ENCODE data around the gene MYL12B.

The MYL12B gene

DNA sequence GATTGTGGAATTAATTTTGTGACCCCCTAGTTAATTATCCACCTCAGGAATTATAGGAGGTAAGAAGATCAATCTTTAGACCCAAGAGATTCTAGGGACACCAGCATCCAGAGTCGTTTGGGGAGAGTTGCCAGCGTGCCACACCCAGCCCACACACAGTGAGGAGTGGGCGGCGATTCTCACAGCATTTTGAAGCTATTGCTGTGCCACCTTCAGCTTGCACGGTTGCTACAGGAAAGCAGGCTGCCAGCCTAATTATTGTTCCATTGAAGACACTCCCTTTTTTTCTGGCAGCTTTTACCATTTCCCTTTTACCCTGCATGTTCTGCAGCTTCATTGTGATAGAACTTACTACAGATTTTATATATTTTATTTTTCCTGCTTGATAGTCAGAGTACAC is 27.5 kb upstream of the MYL12B start:
- peak in 16 of 56 donors; percentile 2 to 49 (median 10) for DNase-seq

DNA sequence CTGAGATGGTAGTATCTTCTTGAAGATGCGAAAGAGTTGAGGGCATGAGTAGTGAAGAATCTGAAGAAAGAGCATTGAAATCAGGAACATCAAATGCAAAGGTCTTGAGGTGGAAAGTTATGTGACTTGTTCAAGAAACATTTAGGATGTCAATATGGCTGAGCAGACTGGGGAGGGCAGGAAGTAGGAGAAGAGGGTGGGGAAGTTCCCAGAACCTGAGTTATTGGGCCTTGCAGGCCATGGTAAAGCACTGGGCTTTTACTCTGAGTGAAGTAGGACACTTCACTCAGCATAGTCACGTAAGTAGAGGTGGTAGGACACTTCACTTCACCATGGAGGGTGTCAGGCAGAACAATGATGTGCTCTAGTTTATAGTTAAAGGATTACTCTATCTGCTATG is 26.1 kb upstream of the MYL12B start:
- no peak for DNase-seq

DNA sequence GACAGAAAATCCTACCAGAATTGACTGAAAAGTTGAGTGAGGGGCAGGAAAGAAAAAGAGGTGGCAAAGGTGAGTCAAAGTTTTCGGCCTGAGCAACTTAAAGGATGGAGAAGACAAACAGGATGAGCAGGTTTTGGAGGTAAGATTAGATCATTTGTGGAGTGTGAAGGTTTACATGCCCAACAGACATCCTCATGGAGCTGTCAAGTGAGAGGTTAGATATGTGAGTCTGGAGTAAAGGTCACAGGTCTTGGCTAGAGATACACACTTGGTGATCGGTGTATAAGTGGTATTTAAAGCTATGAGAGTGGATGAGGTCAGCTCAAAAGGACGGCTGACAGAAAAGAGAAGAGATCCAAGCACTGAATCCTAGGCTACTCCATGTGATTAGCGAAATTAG is 25.5 kb upstream of the MYL12B start:
- DNase-seq, result no peak

DNA sequence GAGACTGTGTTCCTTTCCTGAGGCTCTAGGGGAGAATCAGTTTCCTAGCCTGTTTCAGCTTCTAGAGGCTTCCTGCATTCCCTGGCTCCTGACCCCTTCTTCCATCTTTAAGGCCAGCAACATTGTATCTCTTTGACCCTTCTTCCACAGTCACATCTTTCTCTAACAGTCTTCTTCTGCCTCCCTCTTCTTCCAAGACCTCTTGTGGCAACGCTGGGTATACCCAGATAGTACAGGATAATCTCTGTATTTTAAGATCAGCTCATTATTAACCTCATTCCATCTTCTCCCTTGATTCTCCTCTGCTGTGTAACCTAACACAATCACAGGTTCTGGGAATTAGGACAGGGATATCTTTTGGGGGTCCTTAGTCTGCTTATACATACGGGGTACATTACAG is 23.2 kb upstream of the MYL12B start:
- DNase-seq, result no peak

DNA sequence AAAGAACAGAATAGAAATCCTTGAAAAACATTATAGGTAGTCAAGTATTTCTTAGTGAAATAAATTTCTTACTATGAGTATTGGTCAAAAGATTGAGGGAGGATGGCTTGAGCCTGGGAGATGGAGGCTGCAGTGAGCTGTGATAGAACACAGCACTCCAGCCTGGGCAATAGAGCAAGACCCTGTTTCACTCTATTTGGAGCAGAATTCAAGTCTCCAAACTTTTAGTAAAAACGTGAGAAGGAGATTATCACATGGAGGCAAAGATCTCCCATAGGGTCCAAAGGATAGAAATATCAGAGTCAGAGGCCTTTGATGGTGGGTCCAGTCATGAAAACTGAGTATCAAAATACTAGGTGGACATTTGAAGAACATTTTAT is 16.8 kb upstream of the MYL12B start:
- no peak for DNase-seq

DNA sequence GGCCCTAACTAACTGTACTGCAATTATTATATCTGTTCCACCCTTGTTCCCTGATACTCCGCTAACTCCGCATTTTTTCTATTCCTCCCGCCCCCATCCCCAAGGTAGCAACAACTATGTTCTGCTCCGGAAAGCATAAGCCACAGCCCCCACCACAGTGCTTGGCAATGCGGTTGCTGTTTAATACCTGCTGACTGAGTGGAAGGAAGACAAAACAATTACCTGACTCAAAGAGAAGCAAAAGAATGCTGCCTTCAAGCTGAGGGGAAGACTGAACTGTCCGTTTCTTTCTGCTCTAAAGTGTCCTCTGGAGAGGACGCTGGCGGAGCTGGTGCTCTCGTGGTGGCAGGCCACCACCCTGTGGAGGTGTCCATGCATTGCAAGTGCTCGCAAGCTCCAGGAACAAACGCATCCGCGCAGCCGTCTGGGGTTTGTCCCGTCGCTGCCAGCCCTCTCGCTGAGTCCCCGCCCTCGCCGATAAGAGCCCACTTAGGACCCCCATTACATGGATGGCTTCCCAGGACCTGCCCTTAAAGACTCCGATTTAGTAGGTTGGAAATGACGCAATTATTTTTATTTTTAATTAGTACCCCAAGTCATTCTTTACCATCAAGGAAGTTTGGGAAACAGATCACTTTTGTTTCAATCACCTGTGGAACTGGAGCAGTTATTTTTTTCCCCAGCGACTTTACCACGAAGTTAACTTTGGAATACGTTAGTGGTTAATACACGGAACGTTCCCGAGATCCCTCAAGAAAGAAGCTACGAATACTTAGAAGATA is 15.9 kb upstream of the MYL12B start:
- DNase-seq, result peak; percentile 10 to 88 (median 66)

DNA sequence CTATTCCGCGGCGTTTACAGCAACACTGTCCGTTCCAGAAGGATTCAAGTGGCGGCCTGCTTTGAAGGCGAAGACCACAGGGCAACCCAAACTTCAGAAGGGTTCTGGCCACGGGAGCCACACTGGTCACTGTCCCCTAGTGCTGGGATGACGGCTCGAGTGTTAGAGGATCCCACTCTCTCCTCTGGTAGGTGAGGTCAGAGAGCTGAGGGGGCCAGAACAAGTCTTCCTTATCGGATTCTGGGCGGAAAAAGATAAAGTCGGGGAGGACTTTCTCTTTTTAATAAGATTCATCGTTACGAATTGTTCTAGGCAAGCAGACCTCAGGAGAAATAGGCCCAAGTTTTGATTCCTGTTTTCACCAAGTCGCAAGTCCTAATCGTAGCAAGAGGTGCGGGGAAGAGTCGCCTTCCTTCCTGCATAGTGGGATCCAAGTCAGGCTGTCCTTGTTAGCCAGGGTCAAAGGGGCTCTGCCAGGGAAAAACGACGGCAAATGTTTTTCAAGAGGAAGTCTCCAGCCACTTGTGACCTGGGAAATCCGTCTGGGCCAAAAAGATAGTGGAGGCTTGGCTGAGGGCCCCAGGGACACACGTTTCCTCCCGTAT is 15.2 kb upstream of the MYL12B start:
- DNase-seq, result peak in 26 of 56 donors; percentile 2 to 67 (median 26)

DNA sequence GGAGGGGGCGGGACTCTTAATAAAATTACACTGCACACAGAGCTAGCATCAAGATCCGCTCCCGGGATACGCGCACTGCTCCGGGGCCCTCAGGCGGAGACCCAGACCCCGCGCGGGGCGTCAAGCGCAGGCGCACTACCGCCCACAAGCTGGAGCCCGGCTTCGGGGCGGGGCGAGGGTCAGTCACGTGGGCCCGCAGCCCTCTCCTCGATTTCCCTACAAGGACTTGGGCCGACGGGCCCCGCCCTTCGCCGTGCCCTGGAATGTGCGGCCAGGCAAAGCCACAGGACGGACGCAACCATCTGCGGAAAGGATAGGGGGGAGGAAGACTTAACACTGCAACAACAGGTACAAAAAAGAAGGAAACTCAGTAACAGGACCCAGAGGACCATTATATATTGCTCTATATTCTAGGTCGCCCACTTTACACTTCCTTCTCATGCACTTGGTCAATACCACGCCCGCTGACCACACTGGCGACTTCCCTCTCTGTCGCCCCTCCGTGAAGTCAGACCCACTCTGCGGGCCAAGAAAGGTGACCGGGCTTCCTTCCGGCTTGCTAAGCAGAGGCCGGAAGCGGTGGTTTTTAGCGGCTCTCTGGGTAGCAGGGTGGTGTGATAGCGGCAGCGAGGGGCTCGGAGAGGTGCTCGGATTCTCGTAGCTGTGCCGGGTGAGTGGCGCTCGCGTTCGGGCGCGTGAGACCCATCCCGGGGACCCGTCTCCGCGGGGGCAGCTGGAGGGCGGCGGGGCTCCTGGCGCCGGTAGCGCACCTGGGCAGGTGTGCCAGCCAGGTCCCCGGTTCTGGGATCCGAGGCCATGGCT is 14.5 kb upstream of the MYL12B start, which contains the start of gene MYL12A:
Gene MYL12A, plus strand, starts transcription at position 562 of the 822 bp plus-strand sequence. CDS start 5,447 bp downstream, outside the sequence.
- peak; percentile 39 to 94 (median 85) for DNase-seq

DNA sequence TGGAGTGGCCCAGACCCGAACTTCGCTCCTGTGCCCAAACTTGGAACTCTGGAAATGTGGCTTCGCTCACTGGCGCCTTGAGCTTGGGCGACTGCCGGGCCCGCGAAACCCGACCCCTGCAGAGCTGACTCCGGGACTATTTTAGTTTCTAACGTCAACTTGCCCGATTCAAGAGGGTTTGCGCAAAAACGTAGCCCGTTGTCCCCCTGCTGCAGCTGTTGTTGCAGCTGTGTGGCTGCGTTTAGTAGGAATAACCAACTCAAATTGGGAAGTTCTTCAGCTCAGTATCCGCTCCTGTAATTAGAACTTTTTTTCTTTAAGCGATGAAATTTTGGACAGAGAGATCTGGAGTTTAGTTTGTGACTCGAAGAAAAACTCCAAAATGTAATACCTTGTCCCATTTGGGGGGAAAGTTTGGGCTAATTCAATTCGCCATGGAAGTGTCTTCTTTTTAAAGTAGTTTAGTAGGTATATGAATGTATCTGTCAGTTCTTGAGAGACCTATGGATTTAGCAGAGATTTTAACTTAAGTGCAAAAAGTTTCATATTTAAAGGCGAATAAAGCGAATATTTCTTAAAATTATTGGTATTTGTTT is 13.8 kb upstream of the MYL12B start:
- peak in 6 of 56 donors; percentile 15 to 40 (median 31) for DNase-seq

DNA sequence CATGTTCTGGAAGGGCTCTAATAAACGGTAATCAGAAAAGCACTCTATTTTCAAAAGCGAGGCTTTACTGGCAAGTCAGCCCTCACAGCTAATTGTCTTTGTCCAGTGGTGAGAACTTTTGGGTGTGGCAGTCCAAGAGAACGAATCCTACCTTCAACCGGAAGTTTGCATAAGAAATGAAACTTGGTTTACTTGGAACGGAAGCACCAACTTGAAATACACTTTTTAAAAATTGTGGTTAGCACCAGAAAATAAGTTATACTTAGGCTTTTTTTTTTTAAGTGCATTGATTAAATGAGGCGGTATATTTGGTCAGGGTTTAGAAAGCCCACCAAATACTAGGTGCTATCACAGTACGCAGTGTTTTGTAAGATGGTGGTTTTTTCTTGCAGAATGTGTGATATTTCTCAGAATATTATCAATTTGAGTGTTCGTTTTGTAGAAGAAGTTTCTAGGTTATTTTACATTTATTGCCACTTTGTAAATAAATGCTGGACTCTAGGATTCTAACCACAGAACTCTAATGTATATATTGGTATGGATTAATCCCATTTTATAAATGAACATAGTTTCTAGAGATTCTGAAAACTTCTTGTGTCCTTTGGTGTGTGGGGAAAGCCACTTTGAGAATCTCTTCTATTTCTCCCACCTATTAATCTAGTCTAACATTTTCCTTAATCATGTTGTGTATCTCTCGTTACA is 13.1 kb upstream of the MYL12B start:
- no peak for DNase-seq

DNA sequence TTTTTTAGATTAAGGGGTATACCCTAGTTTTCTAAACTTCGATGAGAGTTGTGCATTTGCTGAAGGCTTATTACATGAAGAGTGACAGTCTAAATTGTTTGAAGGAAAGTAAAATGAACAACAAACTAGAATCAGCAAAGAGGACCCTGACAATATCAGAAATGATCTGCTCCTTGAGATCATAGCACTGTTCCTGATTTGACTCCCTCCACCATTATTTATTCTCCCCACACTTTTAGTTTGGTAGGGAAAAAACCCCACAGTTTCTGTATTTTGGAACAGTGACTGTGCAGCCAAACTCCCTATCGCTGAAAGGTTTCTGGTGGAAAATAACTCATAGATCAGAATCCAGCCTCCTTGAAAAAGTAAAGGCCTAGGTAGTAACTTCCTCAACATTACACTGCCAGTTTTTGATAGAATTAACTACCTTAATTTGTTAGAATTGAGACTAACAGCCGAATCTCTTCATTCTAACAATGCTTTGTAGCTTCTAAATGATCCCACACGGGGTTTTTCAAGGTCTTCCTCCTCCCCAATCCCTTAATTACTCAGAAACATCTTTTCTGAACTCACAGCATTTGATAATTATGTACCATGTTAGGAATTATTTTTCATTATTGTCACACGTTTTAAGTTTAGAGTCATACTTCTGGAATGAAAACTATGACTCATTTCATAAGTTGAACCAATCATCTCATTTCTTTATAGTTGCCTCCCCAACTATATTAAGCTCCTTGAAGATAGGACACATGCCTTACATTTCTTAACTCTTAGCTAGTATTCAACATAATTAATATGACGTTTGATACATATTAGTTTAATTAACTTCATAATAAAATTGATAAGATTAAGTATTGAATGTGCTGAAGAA is 11.5 kb upstream of the MYL12B start:
- no peak for DNase-seq

DNA sequence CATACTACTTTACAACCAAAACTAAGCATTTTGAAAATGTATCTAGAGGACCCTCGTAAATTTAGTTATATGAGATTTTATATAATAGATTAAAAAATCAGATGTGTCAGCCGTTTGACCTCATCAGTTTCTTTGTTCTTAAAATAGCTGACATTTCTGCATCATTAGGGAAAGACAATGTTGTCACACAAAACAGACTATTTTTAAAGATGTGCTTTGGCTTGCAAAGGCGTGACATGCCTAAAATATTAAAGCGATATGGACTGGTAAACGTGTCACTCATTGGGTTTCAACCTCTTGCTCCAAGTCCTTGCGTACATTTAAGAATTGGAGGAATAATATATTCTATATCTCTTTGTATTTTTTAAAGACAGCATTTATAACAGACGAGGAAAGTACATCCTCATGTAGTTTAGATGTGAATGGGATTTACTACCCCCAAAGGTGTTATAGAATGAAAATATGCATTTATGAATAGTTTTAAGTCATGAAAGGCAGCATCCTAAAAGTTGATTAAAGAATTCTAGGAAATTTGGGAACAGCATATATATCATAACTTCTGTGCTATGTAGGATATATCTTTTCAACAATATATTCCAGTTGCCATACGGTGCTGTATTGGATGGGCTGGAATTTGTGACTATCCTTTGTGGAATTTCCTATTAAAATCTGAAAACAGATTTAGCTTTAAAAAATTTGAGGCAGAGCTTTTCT is 10.5 kb upstream of the MYL12B start:
- DNase-seq, result no peak

DNA sequence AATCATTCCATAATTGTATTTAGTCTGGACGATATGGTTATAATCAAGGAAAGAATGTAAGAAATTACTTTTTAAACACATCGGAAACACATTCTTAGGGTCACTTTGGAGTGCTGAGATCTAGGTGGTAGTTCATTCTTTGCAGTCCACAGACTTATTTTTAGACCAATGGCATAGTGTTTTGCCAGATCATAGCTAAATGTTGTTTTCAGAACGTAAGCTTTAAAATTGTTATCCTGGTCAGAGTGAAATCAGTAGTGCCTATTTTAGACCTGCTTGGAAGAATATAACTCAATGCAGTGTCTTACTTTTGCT is 10.0 kb upstream of the MYL12B start:
- DNase-seq, result no peak

DNA sequence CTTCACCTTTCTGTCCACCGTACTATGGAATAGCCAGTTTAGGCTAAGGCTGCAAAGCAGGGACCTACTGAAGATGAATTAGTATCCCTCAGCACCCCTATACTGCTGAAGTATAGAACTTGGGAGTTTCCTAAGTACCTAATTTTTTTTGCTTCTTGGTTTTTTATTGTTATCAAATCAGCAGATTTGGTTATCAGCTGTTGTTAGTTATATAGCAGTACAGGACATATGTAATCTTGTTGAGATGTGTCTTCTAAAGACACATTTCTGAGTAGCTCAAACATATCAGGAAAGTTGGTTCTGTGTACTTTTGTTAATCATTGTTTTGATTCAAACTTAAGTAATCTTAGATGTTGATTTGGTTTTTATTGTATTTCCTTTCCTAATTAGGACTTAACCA is 9.1 kb upstream of the MYL12B start:
- DNase-seq, result no peak

DNA sequence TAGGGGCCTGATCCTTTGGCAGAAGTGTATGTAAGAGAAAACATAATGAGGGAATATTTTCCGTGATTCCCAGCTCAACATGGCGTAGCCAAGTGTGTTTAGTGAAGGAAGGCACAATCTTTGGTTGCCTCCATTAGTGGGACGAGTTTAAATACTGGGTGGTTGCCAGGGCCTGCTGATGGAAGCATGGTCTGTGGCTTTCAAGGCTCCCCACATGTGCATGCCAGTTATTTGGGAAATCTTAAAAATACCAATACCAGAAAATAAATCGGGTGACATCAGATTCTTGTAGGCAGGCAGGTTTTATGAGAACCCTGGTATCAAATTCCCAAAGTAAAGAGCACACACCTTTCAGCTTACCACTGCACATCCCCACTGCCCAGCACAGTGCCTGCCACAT is 7.2 kb upstream of the MYL12B start:
- DNase-seq, result no peak

DNA sequence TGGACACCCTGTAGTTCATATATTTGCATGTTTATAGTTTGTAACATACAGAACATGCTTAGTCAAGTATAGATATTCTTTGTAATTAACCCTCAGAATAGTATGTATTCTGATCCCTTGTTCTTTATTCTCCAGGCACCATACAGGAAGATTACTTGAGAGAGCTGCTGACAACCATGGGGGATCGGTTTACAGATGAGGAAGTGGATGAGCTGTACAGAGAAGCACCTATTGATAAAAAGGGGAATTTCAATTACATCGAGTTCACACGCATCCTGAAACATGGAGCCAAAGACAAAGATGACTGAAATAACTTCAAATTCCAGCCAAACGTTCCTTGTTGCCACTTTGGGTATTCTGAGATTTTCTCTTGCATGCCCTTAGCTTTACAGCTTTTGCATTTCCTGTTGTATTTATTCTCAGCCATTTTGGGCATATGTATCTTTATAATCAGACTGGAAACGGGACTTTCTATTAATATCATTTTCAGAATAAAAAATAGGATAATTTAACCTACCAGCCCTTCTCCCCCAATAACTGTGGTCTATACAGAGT is 6.2 kb upstream of the MYL12B start:
- no peak for DNase-seq

DNA sequence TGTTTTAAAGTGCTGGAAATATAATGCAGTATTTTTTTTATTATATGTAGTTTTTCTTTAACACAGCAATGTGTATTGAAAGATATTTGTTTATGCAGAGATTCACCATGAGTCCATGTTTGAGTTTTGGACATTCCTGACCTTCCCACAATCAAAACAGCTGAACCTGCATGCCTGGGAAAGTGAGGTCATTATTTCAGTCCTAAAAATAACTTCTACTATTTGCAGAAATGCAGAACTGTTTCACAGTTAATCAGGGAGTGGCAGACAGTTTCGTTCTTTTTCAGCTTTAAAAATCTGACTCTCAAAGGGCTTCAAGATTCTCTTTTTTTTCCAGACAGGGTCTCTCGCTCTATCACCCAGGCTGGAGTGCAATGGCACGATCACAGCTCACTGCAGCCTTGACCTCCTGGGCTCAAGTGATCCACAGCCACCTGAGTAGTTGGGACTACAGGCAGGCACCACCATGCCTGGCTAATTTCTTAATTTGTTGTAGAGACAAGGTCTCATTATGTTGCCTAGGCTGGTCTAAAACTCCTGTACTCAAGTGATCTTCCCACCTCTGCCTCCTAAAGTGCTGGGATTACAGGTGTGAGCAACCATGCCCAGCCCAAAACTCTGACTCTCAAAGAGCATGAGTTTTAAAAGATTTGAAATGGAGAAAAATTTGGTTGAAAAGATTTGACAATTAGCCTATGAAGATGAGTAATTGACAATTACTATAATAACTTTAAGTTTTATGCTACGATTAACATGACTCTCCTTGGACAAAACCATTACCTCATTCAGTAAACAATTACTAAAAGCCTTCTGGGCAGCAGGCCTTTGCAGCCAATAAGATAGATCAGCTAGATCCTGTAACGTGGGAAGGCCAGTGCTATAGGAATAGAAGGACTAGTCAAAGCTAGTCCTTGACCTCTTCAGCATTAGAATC is 5.0 kb upstream of the MYL12B start:
- no peak for DNase-seq

DNA sequence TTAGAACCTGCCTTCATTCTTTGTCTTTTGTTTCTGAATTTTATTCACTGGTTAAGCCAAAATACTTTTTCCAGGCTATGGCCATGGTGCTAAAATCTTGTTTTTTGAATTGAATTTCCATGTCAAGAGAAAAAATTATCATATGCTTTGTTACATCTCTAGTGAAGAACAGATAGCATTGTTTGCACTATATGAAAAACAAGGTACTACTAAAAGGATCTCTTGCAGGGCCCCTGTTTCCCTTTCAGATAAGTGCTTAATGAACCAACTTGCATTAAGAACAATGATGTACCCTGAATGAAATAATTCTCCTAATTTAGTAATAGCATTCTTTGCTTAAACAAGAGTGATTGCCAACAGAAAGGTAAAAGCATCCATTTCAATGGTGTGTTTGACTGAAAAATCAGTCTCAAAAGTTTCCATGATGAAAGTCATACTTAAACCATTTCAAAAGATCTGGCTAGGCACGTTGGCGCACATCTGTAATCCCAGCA is 4.3 kb upstream of the MYL12B start:
- no peak for DNase-seq
